KBM-7 (cell line): ENCODE data around the gene B3GNT4.
A peak's percentile ranks its signal among the peaks of the same experiment; 100 is the strongest.
"Not testable (repeated sequence)": the region's sequence is repeated elsewhere in the genome, so short reads cannot be mapped to it uniquely, and the experiment has no call there.

ENCODE experiments used
- DNase-seq: peaks from one replicate; pipeline ENCODE4 v3.0.0-alpha.2; 2015
- in situ Hi-C: fragments of 300-500 bp; cut with MboI; formaldehyde crosslinking; loops from 2 replicates; pipeline ENCODE4 v1.14.3; 2020; ENCODE audit warnings: low sequenced_read_pairs, low pct_unique_long_range_greater_than_20kb, mixed read lengths

B3GNT4 gene

GRCh38 chr12:122206976-122207375 lies 3.5 kb downstream of the B3GNT4 start:
- in situ Hi-C loops = no loop called here
- DNase-seq = no peak

- DNase-seq = no peak
- in situ Hi-C loops = no loop called here
Observed at GRCh38 chr12:122207391-122207790, 3.9 kb downstream of the B3GNT4 start.

DNA sequence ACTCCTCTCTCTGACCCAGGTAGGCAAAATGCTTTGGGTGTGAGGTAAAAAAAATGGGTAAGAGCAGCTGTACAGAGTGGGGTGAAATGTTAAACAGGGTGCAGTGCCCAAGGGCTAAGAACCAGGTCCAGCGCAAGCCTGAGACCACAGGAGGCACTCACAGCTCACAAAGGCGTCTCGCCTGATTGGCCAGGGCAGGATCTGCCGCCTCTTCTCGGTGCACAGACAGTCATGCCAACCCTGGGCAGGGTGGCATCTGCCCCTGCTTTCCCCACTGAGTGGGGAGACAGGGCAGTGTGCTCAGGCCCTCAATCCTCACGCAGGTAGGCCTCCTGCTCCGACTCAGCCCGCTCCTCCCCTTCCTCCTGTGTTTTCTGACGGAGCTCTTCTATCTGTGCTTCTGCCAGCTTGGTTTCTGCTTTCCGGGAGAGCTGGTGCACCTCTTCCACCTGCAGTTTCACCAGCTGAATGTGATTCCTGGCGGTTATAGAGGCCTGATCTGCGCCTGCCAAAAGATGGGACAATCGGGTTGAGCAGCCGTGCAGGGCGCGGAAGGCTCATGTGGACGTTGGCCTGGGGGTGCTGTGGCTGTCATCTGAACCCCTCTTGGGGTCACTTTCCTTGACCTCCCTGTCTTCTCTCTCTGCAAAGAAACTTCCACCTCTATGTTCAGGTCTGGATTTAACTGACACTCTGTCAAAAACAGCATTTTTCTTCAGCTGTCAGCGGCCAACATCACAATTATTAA lies 4.7 kb downstream of the B3GNT4 start:
- in situ Hi-C loops = no loop called here
- no peak for DNase-seq

GRCh38 chr12:122215771-122216170 lies 12.3 kb downstream of the B3GNT4 start:
- in situ Hi-C loops = no loop called here
- DNase-seq = no peak

- DNase-seq = no peak
- in situ Hi-C loops = no loop called here
Observed at GRCh38 chr12:122216445-122216844, 12.9 kb downstream of the B3GNT4 start.

- in situ Hi-C loops = no loop called here
- peak; percentile 99 for DNase-seq
Observed at GRCh38 chr12:122225683-122226365, 22.3 kb downstream of the B3GNT4 start, which contains the start of gene DIABLO. Gene DIABLO (minus strand): TSS chr12:122226052. CDS start chr12:122226014, 38 bp downstream.

DNA sequence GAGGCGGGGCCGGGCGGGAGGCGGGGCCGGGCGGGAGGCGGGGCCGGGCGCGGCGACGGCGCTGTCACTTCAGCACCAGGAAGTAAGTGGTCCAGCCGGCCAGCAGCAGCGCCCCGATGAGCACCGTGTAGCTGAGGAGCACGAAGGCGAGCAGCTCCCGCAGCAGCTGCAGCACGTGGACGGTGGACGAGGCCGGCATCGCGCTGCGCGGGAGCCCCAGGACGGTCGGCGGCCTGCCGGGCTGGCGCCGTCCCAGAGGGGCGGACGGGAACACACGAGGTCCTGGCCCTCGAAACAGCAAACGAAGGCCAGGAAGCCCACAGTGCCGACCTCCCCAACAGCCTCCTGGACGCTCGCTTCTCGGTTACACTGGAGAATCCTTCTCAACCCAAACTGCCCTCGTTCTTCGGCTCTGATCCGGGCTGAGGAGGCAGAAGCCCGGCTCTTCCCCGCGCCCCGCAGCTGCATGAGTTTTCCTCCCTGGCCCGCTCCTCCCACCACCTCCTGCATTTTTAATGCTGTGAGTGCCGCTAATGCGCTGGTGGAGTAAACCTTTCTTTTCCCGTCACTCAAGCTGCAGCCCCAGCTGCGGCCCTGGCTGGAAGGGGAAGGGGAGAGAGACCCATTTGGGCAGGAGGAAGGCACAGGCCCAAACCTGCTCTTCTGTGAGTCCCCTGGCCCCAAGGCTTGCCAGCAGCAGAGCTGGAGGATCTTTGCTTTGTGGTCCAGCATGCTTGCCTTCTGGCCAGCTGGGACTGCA lies 23.0 kb downstream of the B3GNT4 start:
- DNase-seq = no peak
- in situ Hi-C loops = no loop called here

DNA sequence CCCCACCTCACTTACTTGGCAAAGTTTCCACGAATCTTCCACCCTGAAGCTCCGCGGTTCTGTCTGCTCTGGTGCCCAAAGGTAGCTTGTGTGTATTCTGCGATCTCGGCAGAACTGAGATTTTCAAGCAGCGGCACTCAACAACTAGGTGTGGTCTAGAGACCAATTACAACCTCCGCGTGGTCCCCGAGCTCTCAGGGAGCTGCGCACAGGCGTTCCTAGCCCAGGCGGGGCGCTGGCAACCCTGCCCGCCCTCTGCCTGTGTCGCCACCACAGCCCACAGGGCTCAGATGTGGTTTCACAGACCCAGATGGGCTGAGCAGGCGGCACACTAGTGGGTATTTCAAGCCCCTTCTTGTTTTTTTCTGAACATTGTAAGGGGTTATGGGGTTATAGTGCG lies 23.8 kb downstream of the B3GNT4 start:
- no peak for DNase-seq
- in situ Hi-C loops = no loop called here

- in situ Hi-C loops = no loop called here
- no peak for DNase-seq
Observed at GRCh38 chr12:122228092-122228491, 24.6 kb downstream of the B3GNT4 start.

DNA sequence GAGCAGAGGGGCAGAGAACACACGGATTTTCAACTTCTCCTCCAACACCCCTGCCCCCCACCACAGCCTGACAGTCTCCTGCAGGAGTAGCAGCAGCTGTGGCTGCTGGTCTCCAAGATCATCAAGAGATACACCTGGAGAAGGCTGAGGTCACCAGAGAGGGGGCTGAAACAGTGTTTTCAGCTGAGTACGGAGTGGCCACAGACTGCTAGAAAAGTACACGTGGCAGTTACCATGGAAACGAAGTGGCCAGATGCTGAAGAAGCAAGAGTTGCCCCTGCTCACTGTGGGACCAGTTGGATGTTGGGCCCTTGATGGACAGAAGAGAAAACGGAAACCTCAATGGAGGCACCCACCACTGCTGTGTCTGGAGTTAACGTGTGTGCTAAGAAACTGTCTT lies 27.3 kb downstream of the B3GNT4 start:
- no peak for DNase-seq
- in situ Hi-C loops = no loop called here

- in situ Hi-C loops = no loop called here
- no peak for DNase-seq
Observed at GRCh38 chr12:122232691-122233090, 29.2 kb downstream of the B3GNT4 start.

DNA sequence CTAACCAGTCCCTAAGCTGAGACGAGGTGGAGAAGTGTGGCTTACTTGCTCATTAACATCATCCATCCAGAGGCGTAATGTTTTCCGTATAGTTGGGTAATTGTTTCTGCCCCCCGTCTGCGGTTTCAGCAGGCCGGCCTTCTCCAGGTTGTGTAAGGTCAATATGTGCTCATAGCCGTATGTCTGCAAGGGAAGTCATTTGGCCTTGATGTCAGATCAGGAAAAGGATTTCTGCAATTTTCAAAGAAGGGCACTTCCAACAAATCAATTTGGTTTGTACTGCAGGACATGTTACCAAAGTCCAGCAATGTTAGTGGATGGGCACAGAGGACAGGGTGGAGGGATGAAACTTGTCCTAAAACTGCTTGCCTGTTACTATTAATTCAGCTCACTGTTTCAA lies 32.2 kb downstream of the B3GNT4 start:
- in situ Hi-C loops = no loop called here
- DNase-seq = no peak

GRCh38 chr12:122238861-122239260 lies 35.4 kb downstream of the B3GNT4 start:
- no peak for DNase-seq
- in situ Hi-C loops = no loop called here

GRCh38 chr12:122243965-122244364 lies 40.5 kb downstream of the B3GNT4 start:
- no peak for DNase-seq
- in situ Hi-C loops = no loop called here

DNA sequence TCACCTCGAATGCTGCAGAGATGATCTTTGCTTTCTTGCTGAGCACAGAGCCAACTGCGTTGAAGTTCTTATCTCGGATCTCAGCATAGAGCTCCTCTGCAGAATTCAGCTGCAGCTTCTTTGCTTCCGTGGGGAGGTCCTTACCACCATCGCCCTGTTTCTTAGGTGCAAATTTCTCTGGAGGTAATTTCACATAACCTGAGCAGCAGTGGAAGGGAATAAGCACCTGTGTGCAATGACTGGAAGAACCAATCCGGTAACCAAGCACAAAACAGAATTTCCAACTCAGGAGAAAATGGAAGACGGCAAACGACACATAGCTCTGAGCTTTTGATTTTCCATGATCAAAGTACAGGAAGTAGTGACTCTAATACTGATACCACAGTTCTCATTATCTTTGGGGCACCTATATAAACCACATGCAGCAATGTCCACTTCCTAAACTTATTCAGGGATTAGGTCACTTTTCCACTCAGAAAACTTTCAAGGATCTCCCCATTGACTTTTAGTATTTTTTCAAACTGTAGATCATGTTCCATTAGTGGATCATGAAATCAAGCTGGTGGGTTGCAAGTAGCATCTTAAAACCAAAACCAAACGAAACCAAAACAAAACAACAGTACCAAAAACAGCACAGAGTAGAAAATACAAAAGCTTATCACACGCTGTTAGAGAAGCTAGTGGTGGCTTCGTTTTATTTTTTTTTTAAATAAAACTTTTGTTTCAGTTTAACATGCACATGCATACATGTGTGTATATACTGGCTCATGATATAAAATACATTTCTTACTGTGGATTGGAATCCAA lies 41.3 kb downstream of the B3GNT4 start:
- in situ Hi-C loops = no loop called here
- no peak for DNase-seq

DNA sequence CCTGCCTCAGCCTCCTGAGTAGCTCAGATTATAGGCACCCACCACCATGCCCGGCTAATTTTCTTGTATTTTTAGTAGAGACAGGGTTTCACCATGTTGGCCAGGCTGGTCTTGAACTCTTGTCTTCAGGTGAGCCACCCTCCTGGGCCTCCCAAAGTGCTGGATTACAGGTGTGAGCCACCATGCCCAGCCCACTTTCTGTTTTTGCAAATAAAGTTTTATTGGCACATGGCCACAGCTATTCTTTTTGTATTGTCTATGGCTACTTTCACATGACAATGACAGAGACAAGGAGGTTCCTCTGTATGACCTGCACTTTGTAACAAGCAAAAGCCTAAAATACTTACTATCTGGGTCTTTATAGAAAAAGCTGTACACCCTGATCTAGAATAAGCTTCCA lies 42.0 kb downstream of the B3GNT4 start:
- no peak for DNase-seq
- in situ Hi-C loops = no loop called here

GRCh38 chr12:122250047-122250446 lies 46.5 kb downstream of the B3GNT4 start:
- no peak for DNase-seq
- in situ Hi-C loops = no loop called here

DNA sequence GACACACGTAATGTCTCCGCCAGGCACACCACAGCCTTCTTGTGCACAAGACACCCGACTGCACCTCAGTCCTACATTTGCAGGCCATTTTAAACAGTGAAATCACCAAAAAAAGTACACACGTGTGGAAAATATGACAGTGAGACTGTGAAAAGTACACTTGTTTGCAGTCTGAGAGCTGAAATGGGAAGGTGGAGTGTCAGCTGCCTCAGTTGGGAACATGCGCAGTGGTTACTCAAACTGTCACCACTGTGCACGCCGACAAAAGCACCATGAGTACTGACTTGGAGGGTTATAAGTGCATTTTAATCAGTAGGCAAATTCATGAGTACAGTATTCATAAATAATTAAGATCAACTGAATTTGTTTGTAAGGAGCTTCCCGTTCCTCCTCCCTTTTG lies 47.0 kb downstream of the B3GNT4 start:
- in situ Hi-C loops = no loop called here
- DNase-seq = no peak

GRCh38 chr12:122258462-122258861 lies 55.0 kb downstream of the B3GNT4 start:
- in situ Hi-C loops, DNase-seq: not testable (repeated sequence)
